GM13977 (cell line): Measurements from ENCODE around the gene TLR8.
"Not testable (repeated sequence)": the region's sequence is repeated elsewhere in the genome, so short reads cannot be mapped to it uniquely, and the experiment has no call there.

Source experiments
- DNase-seq: peaks from one replicate; pipeline ENCODE4 v3.0.0; 2012; ENCODE audit warnings: low spot score
- in situ Hi-C: fragments of 300-500 bp; cut with MboI; formaldehyde crosslinking; loops from one replicate; pipeline ENCODE4 v1.12.0; 2022; ENCODE audit warnings: low sequenced_read_pairs, low pct_unique_long_range_greater_than_20kb, mixed read lengths, inconsistent platforms; ENCODE audit not compliant: unreplicated experiment
- TF ChIP-seq, protein P1 (sequence below): IDR thresholded peaks from 2 replicates; pipeline ENCODE4 v1.5.1; 2012; ENCODE audit warnings: mild to moderate bottlenecking, control low read depth; ENCODE audit not compliant: insufficient read depth; ENCODE audit errors: extremely low read depth, missing control alignments

The TLR8 gene

GRCh38 chrX:12956704-12957534, 50.5 kb downstream of the TLR8 start:
- peak; percentile 84 for DNase-seq
- TF ChIP-seq, protein P1, sequence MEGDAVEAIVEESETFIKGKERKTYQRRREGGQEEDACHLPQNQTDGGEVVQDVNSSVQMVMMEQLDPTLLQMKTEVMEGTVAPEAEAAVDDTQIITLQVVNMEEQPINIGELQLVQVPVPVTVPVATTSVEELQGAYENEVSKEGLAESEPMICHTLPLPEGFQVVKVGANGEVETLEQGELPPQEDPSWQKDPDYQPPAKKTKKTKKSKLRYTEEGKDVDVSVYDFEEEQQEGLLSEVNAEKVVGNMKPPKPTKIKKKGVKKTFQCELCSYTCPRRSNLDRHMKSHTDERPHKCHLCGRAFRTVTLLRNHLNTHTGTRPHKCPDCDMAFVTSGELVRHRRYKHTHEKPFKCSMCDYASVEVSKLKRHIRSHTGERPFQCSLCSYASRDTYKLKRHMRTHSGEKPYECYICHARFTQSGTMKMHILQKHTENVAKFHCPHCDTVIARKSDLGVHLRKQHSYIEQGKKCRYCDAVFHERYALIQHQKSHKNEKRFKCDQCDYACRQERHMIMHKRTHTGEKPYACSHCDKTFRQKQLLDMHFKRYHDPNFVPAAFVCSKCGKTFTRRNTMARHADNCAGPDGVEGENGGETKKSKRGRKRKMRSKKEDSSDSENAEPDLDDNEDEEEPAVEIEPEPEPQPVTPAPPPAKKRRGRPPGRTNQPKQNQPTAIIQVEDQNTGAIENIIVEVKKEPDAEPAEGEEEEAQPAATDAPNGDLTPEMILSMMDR = no peak

GRCh38 chrX:12958059-12958458, 51.6 kb downstream of the TLR8 start:
- TF ChIP-seq, protein P1 = no peak
- in situ Hi-C loops = loop anchor here (10.0 kb wide), 2 partner anchors 127 to 537 kb away; no protein-coding TSS in a partner anchor

More at GRCh38 chrX:12956704-12957534, 50.5 kb downstream of the TLR8 start:
- in situ Hi-C loops = loop anchor here (10.0 kb wide), 2 partner anchors 128 to 538 kb away; no protein-coding TSS in a partner anchor

DNA sequence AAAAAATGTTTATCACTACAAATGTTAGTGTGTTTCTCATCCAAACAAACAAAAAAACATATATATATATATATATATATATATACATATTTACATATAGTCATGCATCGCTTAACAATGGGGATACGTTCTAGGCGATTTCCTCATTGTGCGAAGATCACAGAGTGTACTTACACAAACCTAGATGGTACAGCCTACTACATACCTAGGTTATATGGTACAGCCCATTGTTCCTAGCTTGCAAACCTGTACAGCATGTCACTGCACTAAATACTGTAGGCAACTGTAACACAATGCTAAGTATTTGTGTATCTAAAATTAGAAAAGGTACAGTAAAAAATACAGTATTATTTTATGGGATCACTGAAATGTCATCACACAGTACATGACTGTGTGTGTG, 52.0 kb downstream of the TLR8 start:
- TF ChIP-seq, protein P1 = no peak
- no peak for DNase-seq
- in situ Hi-C loops = loop anchor here (10.0 kb wide), 2 partner anchors 126 to 536 kb away; no protein-coding TSS in a partner anchor

More at GRCh38 chrX:12958059-12958458, 51.6 kb downstream of the TLR8 start:
- DNase-seq = peak; percentile 33

GRCh38 chrX:12961196-12961718, 54.8 kb downstream of the TLR8 start:
- TF ChIP-seq, protein P1 = peak; percentile 17
- peak; percentile 17 for DNase-seq
- in situ Hi-C loops = no loop called here

GRCh38 chrX:12962041-12962504, 55.7 kb downstream of the TLR8 start:
- peak; percentile 40 for DNase-seq
- TF ChIP-seq, protein P1 = no peak
- in situ Hi-C loops = no loop called here

GRCh38 chrX:12963210-12963850, 56.9 kb downstream of the TLR8 start:
- in situ Hi-C loops, DNase-seq: not testable (repeated sequence)
